ENCODE measurements around the gene S1PR3. TPM values are rescaled to one million over a fixed set of nuclear protein-coding genes. Genes with fewer than 3 reads are reported as not detected.

S1PR3 gene
- total and polyA plus RNA-seq, 9 of the 15 experiments (the other 6 are each of a cell fraction or from before 2014, with no cell fraction given) = 0.03 to 2.0 (median 0.29) TPM

- TF ChIP-seq PREB (CRISPR knock-in tag; IDR thresholded peaks at IDR 0.05) = no peak
- no peak for TF ChIP-seq ZNF76 (CRISPR knock-in tag; IDR thresholded peaks at IDR 0.05; ENCODE audit: borderline replicate concordance)
- no peak for TF ChIP-seq CUX1 (CRISPR knock-in tag; IDR thresholded peaks at IDR 0.05)
- no peak for TF ChIP-seq SRF (CRISPR knock-in tag; IDR thresholded peaks at IDR 0.05)
These were observed 31.6 kb downstream of the S1PR3 start (continued) for GRCh38 chr9:89022902-89023301.
